ENCODE measurements around the gene DHRS3.
A peak's percentile ranks its signal among the peaks of the same experiment; 100 is the strongest.

Gene DHRS3

GRCh38 chr1:12622506-12622905 is 4.5 kb upstream of the DHRS3 start:
- Histone ChIP-seq H3K9ac (ENCODE audit: insufficient read length) (no peak overlapping the region), H3K4me3 (no peak overlapping the region), H3K27ac (no peak overlapping the region), H3K9me3 (ENCODE audit: low read depth, low read length) (no peaks in the 10 kb centered on the region), H3K36me3 (ENCODE audit: insufficient read depth, low read length) (no peaks in the 10 kb centered on the region)
- no peak for DNase-seq (ENCODE audit: low read depth, low spot score)
- TF ChIP-seq EZH2 (IDR thresholded peaks at IDR 0.05), result no peak
- TF ChIP-seq FOXP2 (optimal IDR thresholded peaks at IDR 0.05; ENCODE audit: control extremely low read depth, extremely low read length, insufficient read depth), result no peak
- no peak for TF ChIP-seq POLR2AphosphoS5 (IDR thresholded peaks at IDR 0.05; ENCODE audit: borderline replicate concordance, low read depth, low read length)

- H3K9ac ChIP-seq (ENCODE audit: insufficient read length), result peak overlapping the region; percentile 51
- no peak for DNase-seq (ENCODE audit: low read depth, low spot score)
- H3K27ac ChIP-seq, result no peak overlapping the region
- H3K36me3 ChIP-seq (ENCODE audit: insufficient read depth, low read length), result no peaks in the 10 kb centered on the region
- TF ChIP-seq POLR2AphosphoS5 (IDR thresholded peaks at IDR 0.05; ENCODE audit: borderline replicate concordance, low read depth, low read length) (no peak), EZH2 (IDR thresholded peaks at IDR 0.05) (no peak), FOXP2 (optimal IDR thresholded peaks at IDR 0.05; ENCODE audit: control extremely low read depth, extremely low read length, insufficient read depth) (no peak)
- no peaks in the 10 kb centered on the region for H3K9me3 ChIP-seq (ENCODE audit: low read depth, low read length)
- no peak overlapping the region for H3K4me3 ChIP-seq
These were observed 3.6 kb upstream of the DHRS3 start for GRCh38 chr1:12621346-12622335.

GRCh38 chr1:12620931-12621330 is 2.9 kb upstream of the DHRS3 start:
- DNase-seq (ENCODE audit: low read depth, low spot score), result no peak
- no peak for TF ChIP-seq EZH2 (IDR thresholded peaks at IDR 0.05)
- TF ChIP-seq POLR2AphosphoS5 (IDR thresholded peaks at IDR 0.05; ENCODE audit: borderline replicate concordance, low read depth, low read length), result no peak
- no peak for TF ChIP-seq FOXP2 (optimal IDR thresholded peaks at IDR 0.05; ENCODE audit: control extremely low read depth, extremely low read length, insufficient read depth)
- Histone ChIP-seq H3K27ac (no peak overlapping the region), H3K4me3 (no peak overlapping the region), H3K36me3 (ENCODE audit: insufficient read depth, low read length) (no peaks in the 10 kb centered on the region), H3K9me3 (ENCODE audit: low read depth, low read length) (no peaks in the 10 kb centered on the region), H3K9ac (ENCODE audit: insufficient read length) (no peak overlapping the region)

- no peak overlapping the region for H3K4me3 ChIP-seq
- no peaks in the 10 kb centered on the region for H3K9me3 ChIP-seq (ENCODE audit: low read depth, low read length)
- no peak overlapping the region for H3K27ac ChIP-seq
- TF ChIP-seq FOXP2 (optimal IDR thresholded peaks at IDR 0.05; ENCODE audit: control extremely low read depth, extremely low read length, insufficient read depth) (no peak), POLR2AphosphoS5 (IDR thresholded peaks at IDR 0.05; ENCODE audit: borderline replicate concordance, low read depth, low read length) (no peak), EZH2 (IDR thresholded peaks at IDR 0.05) (no peak)
- DNase-seq (ENCODE audit: low read depth, low spot score), result no peak
- no peaks in the 10 kb centered on the region for H3K36me3 ChIP-seq (ENCODE audit: insufficient read depth, low read length)
- H3K9ac ChIP-seq (ENCODE audit: insufficient read length), result no peak overlapping the region
These were observed 2.5 kb upstream of the DHRS3 start for GRCh38 chr1:12620488-12620865.

- Histone ChIP-seq H3K27ac (no peak overlapping the region), H3K36me3 (ENCODE audit: insufficient read depth, low read length) (no peaks in the 10 kb centered on the region), H3K9ac (ENCODE audit: insufficient read length) (no peak overlapping the region), H3K9me3 (ENCODE audit: low read depth, low read length) (no peaks in the 10 kb centered on the region), H3K4me3 (0 out of 2 replicates have a peak overlapping the region, but pooled peaks have one; percentile 42)
- peak; percentile 61 for DNase-seq (ENCODE audit: low read depth, low spot score)
- no peak for TF ChIP-seq POLR2AphosphoS5 (IDR thresholded peaks at IDR 0.05; ENCODE audit: borderline replicate concordance, low read depth, low read length)
- no peak for TF ChIP-seq EZH2 (IDR thresholded peaks at IDR 0.05)
- no peak for TF ChIP-seq FOXP2 (optimal IDR thresholded peaks at IDR 0.05; ENCODE audit: control extremely low read depth, extremely low read length, insufficient read depth)
These were observed 1.9 kb upstream of the DHRS3 start for GRCh38 chr1:12619792-12620487.

GRCh38 chr1:12618965-12619791 is 1.2 kb upstream of the DHRS3 start:
- Histone ChIP-seq H3K4me3 (peak overlapping the region; percentile 75), H3K9ac (ENCODE audit: insufficient read length) (no peak overlapping the region), H3K9me3 (ENCODE audit: low read depth, low read length) (no peaks in the 10 kb centered on the region), H3K36me3 (ENCODE audit: insufficient read depth, low read length) (no peaks in the 10 kb centered on the region), H3K27ac (no peak overlapping the region)
- no peak for DNase-seq (ENCODE audit: low read depth, low spot score)
- TF ChIP-seq POLR2AphosphoS5 (IDR thresholded peaks at IDR 0.05; ENCODE audit: borderline replicate concordance, low read depth, low read length) (no peak), FOXP2 (optimal IDR thresholded peaks at IDR 0.05; ENCODE audit: control extremely low read depth, extremely low read length, insufficient read depth) (no peak)

- Histone ChIP-seq H3K27ac (no peak overlapping the region), H3K4me3 (peak overlapping the region; percentile 75), H3K9ac (ENCODE audit: insufficient read length) (peak overlapping the region; percentile 65)
These were observed 603 bp upstream of the DHRS3 start for GRCh38 chr1:12618661-12618964.

GRCh38 chr1:12617511-12617900 is 504 bp downstream of the DHRS3 start:
- no peak overlapping the region for H3K27ac ChIP-seq
- no peak for TF ChIP-seq EZH2 (IDR thresholded peaks at IDR 0.05)
- TF ChIP-seq POLR2AphosphoS5 (IDR thresholded peaks at IDR 0.05; ENCODE audit: borderline replicate concordance, low read depth, low read length), result no peak
- no peak for TF ChIP-seq FOXP2 (optimal IDR thresholded peaks at IDR 0.05; ENCODE audit: control extremely low read depth, extremely low read length, insufficient read depth)
- no peaks in the 10 kb centered on the region for H3K36me3 ChIP-seq (ENCODE audit: insufficient read depth, low read length)
- H3K4me3 ChIP-seq, result peak overlapping the region; percentile 75
- H3K9ac ChIP-seq (ENCODE audit: insufficient read length), result peak overlapping the region; percentile 65
- no peak for DNase-seq (ENCODE audit: low read depth, low spot score)
- H3K9me3 ChIP-seq (ENCODE audit: low read depth, low read length), result no peaks in the 10 kb centered on the region

More at GRCh38 chr1:12618661-12618964, 603 bp upstream of the DHRS3 start:
- TF ChIP-seq EZH2 (IDR thresholded peaks at IDR 0.05) (no peak), POLR2AphosphoS5 (IDR thresholded peaks at IDR 0.05; ENCODE audit: borderline replicate concordance, low read depth, low read length) (no peak), FOXP2 (optimal IDR thresholded peaks at IDR 0.05; ENCODE audit: control extremely low read depth, extremely low read length, insufficient read depth) (no peak)
- no peaks in the 10 kb centered on the region for H3K9me3 ChIP-seq (ENCODE audit: low read depth, low read length)
- H3K36me3 ChIP-seq (ENCODE audit: insufficient read depth, low read length), result no peaks in the 10 kb centered on the region
- no peak for DNase-seq (ENCODE audit: low read depth, low spot score)

Measured in SK-N-MC (cell line).